Body of pancreas (tissue), 4 donors: ENCODE measurements around the gene TIMM10B.
"Not testable (repeated sequence)": the region's sequence is repeated elsewhere in the genome, so short reads cannot be mapped to it uniquely, and the experiment has no call there.

Source experiments
- CTCF ChIP-seq, 7 experiments: fragments of 450-650 bp in 4 of 7; fragments of 200-600 bp in 3 of 7; sonication (generic) in 3 of 7; IDR thresholded peaks; one replicate each; pipeline ENCODE4 v1.5.1; 2016 to 2019; ENCODE audit warnings: antibody characterized with exemption in 7 of 7
- POLR2A ChIP-seq, 3 donors: fragments of 450-650 bp; IDR thresholded peaks; one replicate each; pipeline ENCODE4 v1.6.1; 2016; ENCODE audit warnings: antibody characterized with exemption in 3 of 3, mild to moderate bottlenecking in 2 of 3

GRCh38 chr11:6521946-6522345 is 40.6 kb downstream of the TIMM10B start:
- not testable (repeated sequence) for TF ChIP-seq CTCF, POLR2A (IDR thresholded peaks at IDR 0.05)
